Large intestine (tissue), 3 donors: ENCODE results near the gene AGAP1. TPM values are rescaled to one million over a fixed set of nuclear protein-coding genes. Genes with fewer than 3 reads are reported as not detected.

Experiments
- DNase-seq, 2 donors: peaks; one replicate each; pipeline versions ENCODE4 v3.0.0 to v3.0.0-alpha.2; 2013
- H3K27ac ChIP-seq: one replicate; pipeline ENCODE4 v1.5.1; 2013; ENCODE audit warnings: low read length
- H3K27me3 ChIP-seq: 2 replicates; pipeline ENCODE4 v1.6.1; 2013; ENCODE audit warnings: low read length; ENCODE audit not compliant: control insufficient read depth, insufficient read depth
- H3K36me3 ChIP-seq: 2 replicates; pipeline ENCODE4 v1.6.1; 2013; ENCODE audit warnings: low read length; ENCODE audit not compliant: control insufficient read depth, insufficient read depth
- H3K4me1 ChIP-seq: one replicate; pipeline ENCODE4 v1.6.1; 2013; ENCODE audit warnings: low read length; ENCODE audit not compliant: control insufficient read depth, insufficient read depth
- H3K4me3 ChIP-seq: one replicate; pipeline ENCODE4 v1.5.1; 2013; ENCODE audit warnings: low read length
- H3K9me3 ChIP-seq: one replicate; pipeline ENCODE4 v1.6.1; 2013; ENCODE audit warnings: mild to moderate bottlenecking, low read depth, low read length, moderate library complexity; ENCODE audit not compliant: control insufficient read depth
- WGBS: methylation state at CpG from one replicate; pipeline ENCODE4 v1.1.5; 2013; ENCODE audit warnings: low lambda C conversion rate; ENCODE audit not compliant: insufficient coverage; 5-methylcytosine and 5-hydroxymethylcytosine counted together
- polyA plus RNA-seq: library from polyadenylated mRNA; unstranded; fragments of 120-200 nt; gene quantifications from one replicate; pipeline ENCODE4 v1.2.1, GENCODE V29; 2013

The AGAP1 gene
- polyA plus RNA-seq, 1 donor = 18.0 TPM

DNA sequence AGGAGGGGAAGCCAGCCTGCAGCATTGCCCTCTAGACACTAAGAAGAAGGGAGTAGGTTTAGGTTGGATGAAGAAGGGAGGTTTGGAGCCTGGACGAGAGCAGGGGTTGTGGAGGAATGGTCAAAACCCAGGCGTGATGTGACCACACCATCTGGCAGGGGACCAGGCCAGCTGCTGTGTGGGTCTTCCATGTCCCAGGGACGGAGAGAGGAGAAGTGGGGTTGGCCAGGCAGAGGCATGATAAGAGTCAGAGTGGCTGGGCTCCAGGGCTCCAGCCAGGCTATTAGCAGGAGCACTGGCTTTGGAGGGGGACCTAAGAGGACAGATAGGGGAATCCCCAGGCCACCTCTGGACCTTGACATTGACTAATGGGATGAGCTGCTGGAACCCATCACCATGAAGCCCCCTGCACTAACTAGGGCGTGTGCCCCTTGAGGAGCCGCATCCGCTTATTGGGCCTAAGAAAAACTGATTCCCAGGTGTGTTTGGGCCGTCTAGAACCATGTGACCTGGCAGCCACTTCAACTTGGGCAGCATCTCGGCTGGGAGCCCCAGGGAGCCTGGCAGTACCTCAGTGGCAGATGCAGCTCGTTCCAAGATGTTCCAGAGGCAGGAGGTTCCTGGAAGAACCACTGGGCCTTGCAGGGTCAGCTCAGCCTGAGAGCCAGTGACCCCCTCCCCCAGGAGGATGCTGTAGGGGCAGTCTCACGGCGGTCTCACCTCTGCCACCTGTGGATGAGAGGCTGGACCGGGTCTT is 235.1 kb downstream of the AGAP1 start:
- 80% methylated on average over 1 of the region's 12 CpGs for WGBS
- Histone ChIP-seq H3K4me3 (no peak overlapping the region), H3K36me3 (peaks cover 7% of the 10 kb centered on the region), H3K9me3 (no peaks in the 10 kb centered on the region), H3K27me3 (no peaks in the 10 kb centered on the region), H3K4me1 (no peaks in the 10 kb centered on the region), H3K27ac (no peak overlapping the region)
- DNase-seq = no peak

DNA sequence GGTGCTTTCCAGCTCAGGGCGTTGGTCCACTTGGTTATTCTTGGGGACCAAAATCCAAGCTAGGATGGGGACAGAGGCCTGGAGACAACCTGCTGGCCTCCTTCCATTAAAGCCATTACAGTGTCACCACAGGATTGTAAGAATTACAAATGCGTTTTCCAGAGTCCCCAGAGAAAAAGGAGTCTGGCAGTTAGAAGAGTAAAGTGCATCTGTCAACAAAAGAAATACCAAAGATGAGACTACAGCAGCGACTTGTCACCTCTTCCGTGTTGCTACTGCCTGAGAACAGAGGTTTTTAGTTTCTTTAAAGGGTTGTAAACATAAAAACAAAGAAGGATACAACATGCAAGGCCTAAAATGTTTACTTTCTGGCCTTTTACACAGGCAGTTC is 235.7 kb downstream of the AGAP1 start:
- no CpG with 5 or more reads among the region's 4 CpGs for WGBS
- no peaks in the 10 kb centered on the region for H3K27me3 ChIP-seq
- H3K9me3 ChIP-seq = no peaks in the 10 kb centered on the region
- H3K36me3 ChIP-seq = peaks cover 7% of the 10 kb centered on the region
- no peak for DNase-seq
- no peak overlapping the region for H3K27ac ChIP-seq
- H3K4me3 ChIP-seq = no peak overlapping the region
- H3K4me1 ChIP-seq = no peaks in the 10 kb centered on the region

- Histone ChIP-seq H3K36me3 (peaks cover 9% of the 10 kb centered on the region), H3K4me3 (no peak overlapping the region), H3K9me3 (no peaks in the 10 kb centered on the region), H3K4me1 (no peaks in the 10 kb centered on the region), H3K27ac (no peak overlapping the region), H3K27me3 (no peaks in the 10 kb centered on the region)
- DNase-seq = no peak
- WGBS = 100% methylated on average over 1 of the region's 7 CpGs
Observed at GRCh38 chr2:235730115-235730514, 236.3 kb downstream of the AGAP1 start.

- Histone ChIP-seq H3K4me1 (no peaks in the 10 kb centered on the region), H3K4me3 (no peak overlapping the region), H3K9me3 (no peaks in the 10 kb centered on the region), H3K27ac (no peak overlapping the region), H3K36me3 (peaks cover 18% of the 10 kb centered on the region), H3K27me3 (no peaks in the 10 kb centered on the region)
- WGBS = 100% methylated on average over 2 of the region's 3 CpGs
- DNase-seq = no peak
Observed at GRCh38 chr2:235733761-235734160, 239.9 kb downstream of the AGAP1 start.

GRCh38 chr2:235734168-235734567 is 240.3 kb downstream of the AGAP1 start:
- no peak for DNase-seq
- Histone ChIP-seq H3K4me1 (no peaks in the 10 kb centered on the region), H3K36me3 (peaks cover 18% of the 10 kb centered on the region), H3K27me3 (no peaks in the 10 kb centered on the region), H3K9me3 (no peaks in the 10 kb centered on the region), H3K4me3 (no peak overlapping the region), H3K27ac (no peak overlapping the region)
- 80% methylated on average over 1 of the region's 7 CpGs for WGBS

GRCh38 chr2:235734688-235735231 is 240.9 kb downstream of the AGAP1 start:
- Histone ChIP-seq H3K9me3 (no peaks in the 10 kb centered on the region), H3K27ac (no peak overlapping the region), H3K36me3 (peaks cover 19% of the 10 kb centered on the region), H3K4me1 (no peaks in the 10 kb centered on the region), H3K27me3 (no peaks in the 10 kb centered on the region), H3K4me3 (no peak overlapping the region)
- WGBS = no CpG with 5 or more reads among the region's 21 CpGs
- no peak for DNase-seq

GRCh38 chr2:235737396-235737795 is 243.6 kb downstream of the AGAP1 start:
- Histone ChIP-seq H3K4me1 (no peaks in the 10 kb centered on the region), H3K4me3 (no peak overlapping the region), H3K9me3 (no peaks in the 10 kb centered on the region), H3K27ac (no peak overlapping the region), H3K36me3 (peaks cover 22% of the 10 kb centered on the region), H3K27me3 (no peaks in the 10 kb centered on the region)
- WGBS = no CpG with 5 or more reads among the region's 10 CpGs
- DNase-seq = no peak

- Histone ChIP-seq H3K36me3 (peaks cover 22% of the 10 kb centered on the region), H3K27me3 (no peaks in the 10 kb centered on the region), H3K9me3 (no peaks in the 10 kb centered on the region), H3K4me3 (no peak overlapping the region), H3K27ac (no peak overlapping the region), H3K4me1 (no peaks in the 10 kb centered on the region)
- 92% methylated on average over 2 of the region's 10 CpGs for WGBS
- DNase-seq = no peak
Observed at GRCh38 chr2:235737840-235738239, 244.0 kb downstream of the AGAP1 start.

DNA sequence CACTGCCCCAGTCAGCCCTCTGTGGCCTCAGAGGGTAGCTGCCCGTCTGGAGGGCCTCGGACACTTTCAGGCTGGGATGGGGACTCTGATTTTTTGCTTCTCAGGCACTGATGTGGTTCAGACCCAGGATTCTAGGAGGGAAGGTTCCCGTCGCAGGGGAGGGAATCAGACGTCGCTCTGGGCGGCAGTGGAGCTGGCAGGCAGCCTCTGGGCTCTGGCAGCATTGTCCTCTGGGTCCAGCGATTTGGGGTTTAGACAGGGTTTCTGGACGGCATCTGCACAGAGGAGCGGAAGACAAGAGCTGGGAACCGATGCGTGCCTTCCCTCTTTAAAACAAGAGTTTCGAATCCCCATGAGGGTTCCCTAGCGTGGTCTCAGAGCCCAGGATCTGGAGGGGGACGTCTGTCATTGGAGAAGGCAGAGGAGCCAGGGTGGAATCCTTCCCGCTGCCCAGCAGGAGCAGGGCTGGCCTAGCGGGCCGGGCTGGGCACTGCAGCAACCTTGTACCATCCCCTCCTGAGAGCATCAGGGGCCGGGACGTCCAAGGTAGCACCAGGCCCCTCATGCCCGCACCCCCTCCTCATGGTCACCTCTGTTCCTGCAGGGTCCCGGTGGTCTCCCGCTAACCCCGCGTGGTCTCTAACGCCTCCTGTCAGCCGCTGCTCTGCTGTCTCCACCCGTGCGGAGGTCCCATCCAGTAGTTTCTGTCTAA is 246.0 kb downstream of the AGAP1 start:
- no CpG with 5 or more reads among the region's 29 CpGs for WGBS
- Histone ChIP-seq H3K27ac (no peak overlapping the region), H3K4me3 (no peak overlapping the region), H3K27me3 (no peaks in the 10 kb centered on the region), H3K9me3 (no peaks in the 10 kb centered on the region), H3K4me1 (no peaks in the 10 kb centered on the region), H3K36me3 (peaks cover 37% of the 10 kb centered on the region)
- DNase-seq = no peak

- no peak for DNase-seq
- H3K4me3 ChIP-seq = no peak overlapping the region
- peaks cover 36% of the 10 kb centered on the region for H3K36me3 ChIP-seq
- no peaks in the 10 kb centered on the region for H3K9me3 ChIP-seq
- H3K27ac ChIP-seq = no peak overlapping the region
- WGBS = 60% methylated on average over 3 of the region's 9 CpGs
- H3K4me1 ChIP-seq = no peaks in the 10 kb centered on the region
- H3K27me3 ChIP-seq = no peaks in the 10 kb centered on the region
Observed at GRCh38 chr2:235740821-235741220, 247.0 kb downstream of the AGAP1 start.
